ENCODE data around the gene GNL3. TPM values are rescaled to one million over a fixed set of nuclear protein-coding genes. Genes with fewer than 3 reads are reported as not detected.

GNL3 gene
- total RNA-seq, 1 donor from 2014 or later = 26.8 TPM

- H3K9me3 ChIP-seq (replicated peaks) = peaks cover 11% of the 10 kb centered on the region
- TF ChIP-seq CTCF (IDR thresholded peaks at IDR 0.05; ENCODE audit: borderline replicate concordance) = no peak
- no peaks in the 10 kb centered on the region for H3K27me3 ChIP-seq (ENCODE audit: low read depth)
- no peak for DNase-seq
- H3K27ac ChIP-seq (replicated peaks) = no peak overlapping the region
- no peaks in the 10 kb centered on the region for H3K4me1 ChIP-seq
- intact Hi-C loops (cut with micrococcal nuclease) = no loop called here
- no peak overlapping the region for H3K4me3 ChIP-seq
- H3K36me3 ChIP-seq = peaks cover 40% of the 10 kb centered on the region
These were observed 33.8 kb downstream of the GNL3 start for GRCh38 chr3:52719618-52720017.

GRCh38 chr3:52721002-52721729 is 35.3 kb downstream of the GNL3 start:
- H3K9me3 ChIP-seq (replicated peaks) = peaks cover 11% of the 10 kb centered on the region
- DNase-seq = no peak
- H3K27ac ChIP-seq (replicated peaks) = no peak overlapping the region
- no peaks in the 10 kb centered on the region for H3K4me1 ChIP-seq
- no peak for TF ChIP-seq CTCF (IDR thresholded peaks at IDR 0.05; ENCODE audit: borderline replicate concordance)
- H3K36me3 ChIP-seq = peaks cover 40% of the 10 kb centered on the region
- H3K4me3 ChIP-seq = no peak overlapping the region
- H3K27me3 ChIP-seq (ENCODE audit: low read depth) = no peaks in the 10 kb centered on the region
- intact Hi-C loops (cut with micrococcal nuclease) = no loop called here

- Histone ChIP-seq H3K27me3 (ENCODE audit: low read depth) (no peaks in the 10 kb centered on the region), H3K4me1 (no peaks in the 10 kb centered on the region), H3K4me3 (no peak overlapping the region), H3K36me3 (peaks cover 40% of the 10 kb centered on the region), H3K27ac (replicated peaks) (no peak overlapping the region), H3K9me3 (replicated peaks) (peaks cover 11% of the 10 kb centered on the region)
- TF ChIP-seq CTCF (IDR thresholded peaks at IDR 0.05; ENCODE audit: borderline replicate concordance) = no peak
- intact Hi-C loops (cut with micrococcal nuclease) = no loop called here
- no peak for DNase-seq
These were observed 35.8 kb downstream of the GNL3 start for GRCh38 chr3:52721730-52722008.

GRCh38 chr3:52722491-52722890 is 36.7 kb downstream of the GNL3 start:
- no peak for DNase-seq
- Histone ChIP-seq H3K4me3 (no peak overlapping the region), H3K9me3 (replicated peaks) (peaks cover 11% of the 10 kb centered on the region), H3K27me3 (ENCODE audit: low read depth) (no peaks in the 10 kb centered on the region), H3K36me3 (peaks cover 40% of the 10 kb centered on the region), H3K27ac (replicated peaks) (no peak overlapping the region), H3K4me1 (no peaks in the 10 kb centered on the region)
- no peak for TF ChIP-seq CTCF (IDR thresholded peaks at IDR 0.05; ENCODE audit: borderline replicate concordance)
- intact Hi-C loops (cut with micrococcal nuclease) = no loop called here

GRCh38 chr3:52723935-52724334 is 38.1 kb downstream of the GNL3 start:
- Histone ChIP-seq H3K27ac (replicated peaks) (no peak overlapping the region), H3K36me3 (peaks cover 46% of the 10 kb centered on the region), H3K4me3 (no peak overlapping the region), H3K4me1 (no peaks in the 10 kb centered on the region), H3K27me3 (ENCODE audit: low read depth) (no peaks in the 10 kb centered on the region), H3K9me3 (replicated peaks) (peaks cover 20% of the 10 kb centered on the region)
- DNase-seq = no peak
- intact Hi-C loops (cut with micrococcal nuclease) = no loop called here
- no peak for TF ChIP-seq CTCF (IDR thresholded peaks at IDR 0.05; ENCODE audit: borderline replicate concordance)

Measured in left ventricle myocardium inferior (tissue), 1 donor.